Stomach (tissue), 4 donors: ENCODE data around the gene PLCB1.

ENCODE experiments used
- CTCF ChIP-seq, 7 experiments: fragments of 450-650 bp in 4 of 7; fragments of 200-600 bp in 3 of 7; sonication (generic) in 3 of 7; IDR thresholded peaks; one replicate each; pipeline ENCODE4 v1.5.1; 2016 to 2019; ENCODE audit warnings: antibody characterized with exemption in 7 of 7, control low read depth in 2 of 7, mild to moderate bottlenecking in 1 of 7
- POLR2A ChIP-seq, 4 donors: fragments of 450-650 bp; IDR thresholded peaks; one replicate each; pipeline ENCODE4 v1.6.1; 2016; ENCODE audit warnings: antibody characterized with exemption in 4 of 4, control low read depth in 2 of 4, mild to moderate bottlenecking in 1 of 4, moderate library complexity in 1 of 4
- POLR2AphosphoS5 ChIP-seq, 3 donors: sonication (generic); formaldehyde crosslinking; IDR thresholded peaks; one replicate each; pipeline ENCODE4 v1.6.1; 2016; ENCODE audit warnings: antibody characterized with exemption in 3 of 3

GRCh38 chr20:8161264-8162071 is 29.4 kb downstream of the PLCB1 start:
- no peak for TF ChIP-seq CTCF (IDR thresholded peaks at IDR 0.05)
- TF ChIP-seq POLR2A (IDR thresholded peaks at IDR 0.05), result no peak
- peak in 1 of 3 donors; percentile 18 for TF ChIP-seq POLR2AphosphoS5 (IDR thresholded peaks at IDR 0.05)
